HepG2 (cell line): ENCODE measurements around the gene ZNF181. TPM values are rescaled to one million over a fixed set of nuclear protein-coding genes. Genes with fewer than 3 reads are reported as not detected.

ENCODE experiments used
- ARID2 ChIP-seq: sonication (generic); formaldehyde crosslinking; IDR thresholded peaks from 2 replicates; pipeline ENCODE4 v1.8.1; 2022; ENCODE audit warnings: mild to moderate bottlenecking, missing genetic modification reagents, borderline replicate concordance
- DDIT3 ChIP-seq: sonication (generic); formaldehyde crosslinking; IDR thresholded peaks from 2 replicates; pipeline ENCODE4 v1.4.0; 2020; ENCODE audit warnings: mild to moderate bottlenecking, missing genetic modification reagents
- DZIP1 ChIP-seq: sonication (generic); formaldehyde crosslinking; IDR thresholded peaks from 2 replicates; pipeline ENCODE4 v1.5.0; 2020; ENCODE audit warnings: mild to moderate bottlenecking, missing genetic modification reagents
- GABPB1 ChIP-seq: IDR thresholded peaks from 2 replicates; pipeline ENCODE4 v1.6.1; 2016; ENCODE audit warnings: mild to moderate bottlenecking, missing genetic modification reagents, moderate library complexity, missing compliant biosample characterization
- KDM1A ChIP-seq: IDR thresholded peaks from 2 replicates; pipeline ENCODE4 v1.6.1; 2016; ENCODE audit warnings: missing compliant biosample characterization
- MYPOP ChIP-seq: sonication (generic); formaldehyde crosslinking; IDR thresholded peaks from 2 replicates; pipeline ENCODE4 v1.8.1; 2023; ENCODE audit warnings: mild to moderate bottlenecking, moderate library complexity, missing genetic modification reagents
- NFIC ChIP-seq: IDR thresholded peaks from 2 replicates; pipeline ENCODE4 v1.6.1; 2012; ENCODE audit warnings: mild to moderate bottlenecking, low read length, inconsistent platforms
- NRL ChIP-seq: sonication (generic); formaldehyde crosslinking; IDR thresholded peaks from 2 replicates; pipeline ENCODE4 v1.5.0; 2020; ENCODE audit warnings: missing genetic modification reagents, mild to moderate bottlenecking, moderate library complexity, borderline replicate concordance
- THAP7 ChIP-seq: sonication (generic); formaldehyde crosslinking; IDR thresholded peaks from 2 replicates; pipeline ENCODE4 v1.8.1; 2023; ENCODE audit warnings: mild to moderate bottlenecking, missing genetic modification reagents
- ZNF224 ChIP-seq: sonication (generic); formaldehyde crosslinking; IDR thresholded peaks from 2 replicates; pipeline ENCODE4 v1.5.0; 2020; ENCODE audit warnings: mild to moderate bottlenecking, missing genetic modification reagents
- ZNF260 ChIP-seq: sonication (generic); formaldehyde crosslinking; IDR thresholded peaks from 2 replicates; pipeline ENCODE4 v1.4.0; 2020; ENCODE audit warnings: missing genetic modification reagents, low read depth, mild to moderate bottlenecking, borderline replicate concordance
- ZNF318 ChIP-seq: sonication (generic); formaldehyde crosslinking; IDR thresholded peaks from 2 replicates; pipeline ENCODE4 v1.4.0; 2020; ENCODE audit warnings: mild to moderate bottlenecking, missing genetic modification reagents
- ZNF615 ChIP-seq: sonication (generic); formaldehyde crosslinking; IDR thresholded peaks from 2 replicates; pipeline ENCODE4 v1.5.0; 2020; ENCODE audit warnings: mild to moderate bottlenecking, missing genetic modification reagents, borderline replicate concordance
- ZSCAN31 ChIP-seq: sonication (generic); formaldehyde crosslinking; IDR thresholded peaks from 2 replicates; pipeline ENCODE4 v1.5.0; 2020; ENCODE audit warnings: low read depth, mild to moderate bottlenecking, missing genetic modification reagents
- polyA plus RNA-seq, 8 experiments: library from polyadenylated mRNA; depleted of rRNA in 3 of 8; stranded (reverse) in 7 of 8; unstranded in 1 of 8; fragments of >200 nt; fragmentation: Illumina TruSeq in 4 of 8; extraction: Trizol in 4 of 8; gene quantifications; 2 replicates each; pipeline versions ENCODE4 v1.2.1 to v1.2.3, GENCODE V29; 2011 to 2016; ENCODE audit warnings: low read depth in 4 of 8, missing spikeins in 1 of 8, mixed read lengths in 1 of 8; ENCODE audit not compliant: insufficient read depth in 1 of 8
- total RNA-seq, 5 experiments: library from RNA; depleted of rRNA; stranded (reverse); fragments of >200 nt; fragmentation: Illumina TruSeq; extraction: Trizol; gene quantifications; 2 replicates each; pipeline ENCODE4 v1.2.3, GENCODE V29; 2016; ENCODE audit warnings: low read depth in 1 of 5

The ZNF181 gene
- total and polyA plus RNA-seq, 2 of the 13 experiments (the other 11 are each of a cell fraction or from before 2014, with no cell fraction given) = 10.6 to 15.5 TPM

GRCh38 chr19:34733746-34734536 lies at the start of gene ZNF181 (continued):
- TF ChIP-seq KDM1A (CRISPR knock-in tag) (no peak), DZIP1 (CRISPR knock-in tag) (no peak), THAP7 (peak; percentile 98), NFIC (no peak), GABPB1 (CRISPR knock-in tag) (peak; percentile 98), NRL (CRISPR knock-in tag) (peak; percentile 21; the same call in 1 of the 2 replicates), MYPOP (CRISPR knock-in tag) (peak; percentile 56; the same call in 1 of the 2 replicates), ZNF260 (CRISPR knock-in tag) (no peak), ZNF224 (CRISPR knock-in tag) (no peak), ARID2 (CRISPR knock-in tag) (0 out of 2 replicates have a peak, but pooled peaks have one; percentile 40), ZNF318 (CRISPR knock-in tag) (0 out of 2 replicates have a peak, but pooled peaks have one; percentile 66), ZSCAN31 (peak; percentile 81), DDIT3 (CRISPR knock-in tag) (no peak), ZNF615 (CRISPR knock-in tag) (peak; percentile 46; the same call in 1 of the 2 replicates)
